Measurements from ENCODE around the gene HOXA3. TPM values are rescaled to one million over a fixed set of nuclear protein-coding genes. Genes with fewer than 3 reads are reported as not detected.

The HOXA3 gene
- total RNA-seq, 1 experiment from 2014 or later, result not detected

DNA sequence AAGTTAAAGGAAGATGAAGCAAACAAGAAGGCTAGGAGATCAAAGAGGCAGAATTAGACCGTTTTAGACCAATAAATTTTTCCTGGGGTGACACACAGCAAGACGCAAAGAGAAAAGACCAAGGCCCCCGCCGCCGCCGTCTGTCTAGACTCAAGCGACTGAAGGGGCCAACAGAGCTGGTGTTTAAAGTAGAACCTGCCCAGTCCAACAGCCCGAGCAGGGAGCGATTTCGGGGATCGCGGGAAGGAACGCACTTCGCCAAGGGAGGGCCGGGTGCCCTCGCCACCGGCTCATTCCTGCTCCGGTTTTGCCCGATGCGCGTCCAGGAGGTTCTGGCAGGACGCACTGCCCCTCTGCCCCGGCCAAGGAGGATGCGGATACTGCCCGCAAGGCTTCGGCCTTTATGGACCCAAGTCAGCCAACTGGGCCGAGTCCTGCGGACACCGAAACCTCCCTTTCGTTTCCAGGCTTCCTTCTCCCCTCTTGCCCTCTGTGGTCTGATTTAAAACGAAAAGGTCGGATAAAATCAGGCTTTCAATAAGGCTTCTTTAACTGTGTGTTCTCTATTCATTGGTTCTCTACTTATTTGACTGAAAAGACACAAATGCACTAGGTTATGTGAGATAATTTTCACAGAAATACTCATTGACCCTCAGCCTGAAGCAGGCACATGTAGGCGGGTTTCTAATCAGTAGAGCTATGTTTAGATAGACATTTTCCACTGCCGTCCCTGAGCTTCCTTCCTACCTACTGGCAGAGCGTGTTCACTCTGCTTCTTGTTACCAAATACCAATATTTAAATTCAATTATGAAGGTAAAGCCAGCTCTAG, 6.3 kb upstream of the HOXA3 start:
- Histone ChIP-seq H2AFZ (ENCODE audit: low read length) (no peak overlapping the region), H3K14ac (ENCODE audit: insufficient read depth, low read length) (no peak overlapping the region), H2BK120ac (ENCODE audit: low read depth, low read length, poor library complexity, severe bottlenecking) (no peak overlapping the region), H3K9me3 (ENCODE audit: control insufficient read depth, low read depth, low read length) (no peaks in the 10 kb centered on the region), H2BK5ac (ENCODE audit: insufficient read length, low read length) (no peak overlapping the region), H4K5ac (ENCODE audit: insufficient read length, low read depth, low read length) (no peak overlapping the region), H3K79me2 (ENCODE audit: insufficient read depth, low read length) (no peaks in the 10 kb centered on the region), H3K23me2 (ENCODE audit: insufficient read length, low read depth, low read length, poor library complexity, severe bottlenecking) (no peaks in the 10 kb centered on the region), H2BK20ac (ENCODE audit: low read depth, low read length, poor library complexity, severe bottlenecking) (no peak overlapping the region), H2BK12ac (ENCODE audit: insufficient read length, low read depth, low read length) (no peak overlapping the region), H3K23ac (ENCODE audit: insufficient read length, low read depth, low read length) (no peak overlapping the region), H3K4me1 (ENCODE audit: insufficient read depth, low read length) (no peaks in the 10 kb centered on the region), H4K91ac (ENCODE audit: insufficient read length, low read depth, low read length) (no peak overlapping the region), H3K27me3 (ENCODE audit: insufficient read depth, low read length) (peaks cover 97% of the 10 kb centered on the region), H4K20me1 (ENCODE audit: control insufficient read depth, insufficient read depth, insufficient read length) (no peaks in the 10 kb centered on the region), H3K9ac (ENCODE audit: extremely low read depth, insufficient read length, low read length) (no peak overlapping the region), H3T11ph (ENCODE audit: low read length) (no peak overlapping the region), H4K8ac (replicated peaks; ENCODE audit: insufficient read length, low read depth, low read length) (no peak overlapping the region), H3K18ac (ENCODE audit: insufficient read length, low read depth, low read length) (no peak overlapping the region), H3K56ac (ENCODE audit: insufficient read length, low read depth, low read length) (no peak overlapping the region), H3K79me1 (ENCODE audit: insufficient read depth, low read depth, low read length, poor library complexity, severe bottlenecking) (no peaks in the 10 kb centered on the region), H3K4me2 (ENCODE audit: insufficient read depth, insufficient read length, low read length) (no peak overlapping the region), H3K27ac (ENCODE audit: insufficient read length, low read depth, low read length) (no peak overlapping the region), H2BK15ac (ENCODE audit: low read depth, low read length) (no peak overlapping the region), H3K4ac (ENCODE audit: low read depth, low read length) (no peak overlapping the region), H2AK5ac (ENCODE audit: insufficient read length, low read length) (no peak overlapping the region)
- TF ChIP-seq, protein P1, sequence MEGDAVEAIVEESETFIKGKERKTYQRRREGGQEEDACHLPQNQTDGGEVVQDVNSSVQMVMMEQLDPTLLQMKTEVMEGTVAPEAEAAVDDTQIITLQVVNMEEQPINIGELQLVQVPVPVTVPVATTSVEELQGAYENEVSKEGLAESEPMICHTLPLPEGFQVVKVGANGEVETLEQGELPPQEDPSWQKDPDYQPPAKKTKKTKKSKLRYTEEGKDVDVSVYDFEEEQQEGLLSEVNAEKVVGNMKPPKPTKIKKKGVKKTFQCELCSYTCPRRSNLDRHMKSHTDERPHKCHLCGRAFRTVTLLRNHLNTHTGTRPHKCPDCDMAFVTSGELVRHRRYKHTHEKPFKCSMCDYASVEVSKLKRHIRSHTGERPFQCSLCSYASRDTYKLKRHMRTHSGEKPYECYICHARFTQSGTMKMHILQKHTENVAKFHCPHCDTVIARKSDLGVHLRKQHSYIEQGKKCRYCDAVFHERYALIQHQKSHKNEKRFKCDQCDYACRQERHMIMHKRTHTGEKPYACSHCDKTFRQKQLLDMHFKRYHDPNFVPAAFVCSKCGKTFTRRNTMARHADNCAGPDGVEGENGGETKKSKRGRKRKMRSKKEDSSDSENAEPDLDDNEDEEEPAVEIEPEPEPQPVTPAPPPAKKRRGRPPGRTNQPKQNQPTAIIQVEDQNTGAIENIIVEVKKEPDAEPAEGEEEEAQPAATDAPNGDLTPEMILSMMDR (conservative IDR thresholded peaks at IDR 0.05), result no peak
- H3K27ac Mint-ChIP-seq, result no peak overlapping the region; a peak in 1 of 7 replicates
- peaks cover 0 to 6% (median 0%) of the 10 kb centered on the region in 3 experiments; a peak in 3 of 7 replicates for H3K36me3 Mint-ChIP-seq (ENCODE audit: insufficient read depth in 1 of 3, low read depth in 3 of 3)
- peak; percentile 28 for DNase-seq
- peaks cover 3 to 11% of the 10 kb centered on the region in 2 experiments; a peak in 3 of 4 replicates for H3K4me1 Mint-ChIP-seq
- no peak overlapping the region for H3K4me3 Mint-ChIP-seq
- WGBS (ENCODE audit: extremely low coverage, insufficient read length, low lambda C conversion rate), result no CpG with 5 or more reads among the region's 35 CpGs
- H3K9me3 Mint-ChIP-seq, result peaks cover 13 to 19% of the 10 kb centered on the region in 2 experiments
- peaks cover 98% of the 10 kb centered on the region for H3K27me3 Mint-ChIP-seq (ENCODE audit: low read depth)

All from H9 (cell line).